HCT116 (cell line): ENCODE measurements around the gene CLN6.

Source experiments
- CEBPB ChIP-seq: IDR thresholded peaks from 2 replicates; pipeline ENCODE4 v1.6.1; 2012; ENCODE audit warnings: low read depth
- POLR2AphosphoS5 ChIP-seq: IDR thresholded peaks from 2 replicates; pipeline ENCODE4 v1.6.1; 2011; ENCODE audit warnings: mild to moderate bottlenecking, low read depth, low read length, moderate library complexity
- RAD21 ChIP-seq: IDR thresholded peaks from 2 replicates; pipeline ENCODE4 v1.6.1; 2012; ENCODE audit warnings: low read depth, mild to moderate bottlenecking
- SP1 ChIP-seq: IDR thresholded peaks from 2 replicates; pipeline ENCODE4 v1.6.1; 2012; ENCODE audit warnings: low read depth
- TF ChIP-seq, protein P1 (sequence below), 3 experiments: fragments of 200-600 bp in 1 of 3; sonication (generic) in 1 of 3; IDR thresholded peaks in 2 of 3; conservative IDR thresholded peaks in 1 of 3; 2 replicates each; pipeline ENCODE4 v1.5.1; 2012 to 2017; ENCODE audit warnings: low read depth in 2 of 3, low read length in 2 of 3, antibody characterized with exemption in 1 of 3, borderline replicate concordance in 1 of 3, control low read depth in 1 of 3, mild to moderate bottlenecking in 1 of 3, mixed read lengths in 1 of 3, mixed run types in 1 of 3, moderate library complexity in 1 of 3; ENCODE audit not compliant: insufficient read depth in 1 of 3

DNA sequence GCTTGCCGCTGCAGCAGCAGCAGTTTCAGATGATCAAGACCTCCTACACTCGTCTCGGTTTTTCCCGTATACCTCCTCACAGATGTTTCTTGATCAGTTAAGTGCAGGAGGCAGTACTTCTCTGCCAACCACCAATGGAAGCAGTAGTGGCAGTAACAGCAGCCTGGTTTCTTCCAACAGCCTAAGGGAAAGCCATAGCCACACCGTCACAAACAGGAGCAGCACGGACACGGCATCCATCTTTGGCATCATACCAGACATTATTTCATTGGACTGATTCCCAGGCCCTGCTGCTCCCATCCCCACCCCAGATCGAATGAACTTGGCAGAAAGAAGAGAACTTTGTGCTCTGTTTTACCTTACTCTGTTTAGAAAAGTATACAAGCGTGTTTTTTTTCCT is 42.0 kb downstream of the CLN6 start:
- TF ChIP-seq, protein P1, sequence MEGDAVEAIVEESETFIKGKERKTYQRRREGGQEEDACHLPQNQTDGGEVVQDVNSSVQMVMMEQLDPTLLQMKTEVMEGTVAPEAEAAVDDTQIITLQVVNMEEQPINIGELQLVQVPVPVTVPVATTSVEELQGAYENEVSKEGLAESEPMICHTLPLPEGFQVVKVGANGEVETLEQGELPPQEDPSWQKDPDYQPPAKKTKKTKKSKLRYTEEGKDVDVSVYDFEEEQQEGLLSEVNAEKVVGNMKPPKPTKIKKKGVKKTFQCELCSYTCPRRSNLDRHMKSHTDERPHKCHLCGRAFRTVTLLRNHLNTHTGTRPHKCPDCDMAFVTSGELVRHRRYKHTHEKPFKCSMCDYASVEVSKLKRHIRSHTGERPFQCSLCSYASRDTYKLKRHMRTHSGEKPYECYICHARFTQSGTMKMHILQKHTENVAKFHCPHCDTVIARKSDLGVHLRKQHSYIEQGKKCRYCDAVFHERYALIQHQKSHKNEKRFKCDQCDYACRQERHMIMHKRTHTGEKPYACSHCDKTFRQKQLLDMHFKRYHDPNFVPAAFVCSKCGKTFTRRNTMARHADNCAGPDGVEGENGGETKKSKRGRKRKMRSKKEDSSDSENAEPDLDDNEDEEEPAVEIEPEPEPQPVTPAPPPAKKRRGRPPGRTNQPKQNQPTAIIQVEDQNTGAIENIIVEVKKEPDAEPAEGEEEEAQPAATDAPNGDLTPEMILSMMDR (IDR thresholded peaks at IDR 0.05 in 2 of 3, conservative IDR thresholded peaks at IDR 0.05 in 1 of 3; ENCODE audit: borderline replicate concordance in 1 of 3, insufficient read depth in 1 of 3, low read depth in 2 of 3, low read length in 2 of 3) = no peak
- TF ChIP-seq RAD21 (no peak), SP1 (no peak), POLR2AphosphoS5 (no peak), CEBPB (no peak)
